SU-DHL-6 (cell line): Measurements from ENCODE around the gene CPLX1.
"Not testable (repeated sequence)": the region's sequence is repeated elsewhere in the genome, so short reads cannot be mapped to it uniquely, and the experiment has no call there.

Source experiments
- EZH2phosphoT487 ChIP-seq: fragments of 200-600 bp; sonication (generic), shearing (Covaris generic); conservative IDR thresholded peaks from 2 replicates; pipeline ENCODE4 v1.6.1; 2018; ENCODE audit warnings: mild to moderate bottlenecking, antibody characterized with exemption, low read length, moderate library complexity, mixed read lengths
- TF ChIP-seq, protein P1 (sequence below): fragments of 200-600 bp; sonication (generic); IDR thresholded peaks from one replicate; pipeline ENCODE4 v1.5.1; 2017; ENCODE audit warnings: antibody characterized with exemption, mild to moderate bottlenecking, low read length, moderate library complexity; ENCODE audit not compliant: insufficient read depth, poor library complexity, severe bottlenecking

DNA sequence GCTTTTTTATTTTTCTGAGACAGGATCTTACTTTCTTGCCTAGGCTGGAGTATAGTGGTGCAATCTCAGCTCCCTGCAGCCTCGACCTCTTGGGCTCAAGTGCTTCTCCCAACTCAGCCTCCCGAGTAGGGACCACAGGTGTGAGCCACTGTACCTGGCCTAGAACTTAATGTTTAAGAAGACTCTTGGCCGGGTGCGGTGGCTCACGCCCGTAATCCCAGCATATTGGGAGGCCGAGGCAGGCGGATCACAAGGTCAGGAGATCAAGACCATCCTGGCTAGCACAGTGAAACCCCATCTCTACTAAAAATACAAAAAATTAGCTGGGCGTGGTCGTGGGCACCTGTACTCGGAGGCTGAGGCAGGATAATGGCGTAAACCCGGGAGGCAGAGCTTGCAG is 72.7 kb downstream of the CPLX1 start:
- TF ChIP-seq, protein P1, sequence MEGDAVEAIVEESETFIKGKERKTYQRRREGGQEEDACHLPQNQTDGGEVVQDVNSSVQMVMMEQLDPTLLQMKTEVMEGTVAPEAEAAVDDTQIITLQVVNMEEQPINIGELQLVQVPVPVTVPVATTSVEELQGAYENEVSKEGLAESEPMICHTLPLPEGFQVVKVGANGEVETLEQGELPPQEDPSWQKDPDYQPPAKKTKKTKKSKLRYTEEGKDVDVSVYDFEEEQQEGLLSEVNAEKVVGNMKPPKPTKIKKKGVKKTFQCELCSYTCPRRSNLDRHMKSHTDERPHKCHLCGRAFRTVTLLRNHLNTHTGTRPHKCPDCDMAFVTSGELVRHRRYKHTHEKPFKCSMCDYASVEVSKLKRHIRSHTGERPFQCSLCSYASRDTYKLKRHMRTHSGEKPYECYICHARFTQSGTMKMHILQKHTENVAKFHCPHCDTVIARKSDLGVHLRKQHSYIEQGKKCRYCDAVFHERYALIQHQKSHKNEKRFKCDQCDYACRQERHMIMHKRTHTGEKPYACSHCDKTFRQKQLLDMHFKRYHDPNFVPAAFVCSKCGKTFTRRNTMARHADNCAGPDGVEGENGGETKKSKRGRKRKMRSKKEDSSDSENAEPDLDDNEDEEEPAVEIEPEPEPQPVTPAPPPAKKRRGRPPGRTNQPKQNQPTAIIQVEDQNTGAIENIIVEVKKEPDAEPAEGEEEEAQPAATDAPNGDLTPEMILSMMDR = not testable (repeated sequence)
- TF ChIP-seq EZH2phosphoT487 = not testable (repeated sequence)
